Gastrocnemius medialis (tissue), 4 donors: ENCODE results near the gene HMGXB4. TPM values are rescaled to one million over a fixed set of nuclear protein-coding genes. Genes with fewer than 3 reads are reported as not detected.

Experiments
- ATAC-seq, 2 donors: fragments of 150-250 bp; one replicate each; pipeline ENCODE4 v1.9.1; 2016
- DNase-seq, 2 donors: peaks; one replicate each; pipeline ENCODE4 v3.0.0-alpha.2; 2019
- H3K27ac ChIP-seq, 4 donors: fragments of 200-600 bp; sonication (generic); 1 replicate in 1 of 4; 2 replicates in 3 of 4; pipeline ENCODE4 v1.5.1; 2016 to 2018; ENCODE audit warnings: mild to moderate bottlenecking in 2 of 4, moderate library complexity in 1 of 4
- H3K27me3 ChIP-seq, 3 donors: fragments of 200-600 bp; sonication (generic) in 2 of 3; 1 replicate in 1 of 3; 2 replicates in 2 of 3; pipeline versions ENCODE4 v1.5.1 to v1.6.0; 2016 to 2019; ENCODE audit warnings: mild to moderate bottlenecking in 1 of 3, moderate library complexity in 1 of 3
- H3K36me3 ChIP-seq, 2 donors: fragments of 200-600 bp; sonication (generic) in 1 of 2; one replicate each; pipeline ENCODE4 v1.5.1; 2017 to 2018
- H3K4me1 ChIP-seq, 2 donors: fragments of 200-600 bp; sonication (generic) in 1 of 2; one replicate each; pipeline ENCODE4 v1.5.1; 2016 to 2017; ENCODE audit warnings: mild to moderate bottlenecking in 2 of 2
- H3K4me3 ChIP-seq, 4 donors: fragments of 200-600 bp; sonication (generic) in 3 of 4; 1 replicate in 1 of 4; 2 replicates in 3 of 4; pipeline ENCODE4 v1.5.1; 2016 to 2019; ENCODE audit warnings: mild to moderate bottlenecking in 2 of 4
- H3K9me3 ChIP-seq, 3 donors: fragments of 200-600 bp; sonication (generic) in 2 of 3; 1 replicate in 1 of 3; 2 replicates in 2 of 3; pipeline ENCODE4 v1.5.1; 2016 to 2019
- POLR2A ChIP-seq, 2 donors: fragments of 450-650 bp; IDR thresholded peaks; one replicate each; pipeline ENCODE4 v1.6.1; 2017; ENCODE audit warnings: antibody characterized with exemption in 2 of 2, mild to moderate bottlenecking in 2 of 2, moderate library complexity in 2 of 2
- in situ Hi-C, 4 donors: fragments of 200-750 bp; cut with MboI; loops; one replicate each; pipeline versions ENCODE4 v1.15.0 to v1.8.0; 2017; ENCODE audit warnings: low sequenced_read_pairs in 4 of 4
- intact Hi-C: fragments of 100-400 bp; cut with DNase I; formaldehyde crosslinking; loops from one replicate; pipeline ENCODE4 v1.15.1; 2023; ENCODE audit warnings: low total_unique reads
- total RNA-seq, 4 donors: library from RNA; depleted of rRNA; stranded (reverse); fragments of >200 nt; gene quantifications; one replicate each; pipeline versions ENCODE4 v1.1.0 to v1.2.3, GENCODE V29; 2016
- TF ChIP-seq, protein P1 (sequence below), 5 experiments: fragments of 450-650 bp in 3 of 5; fragments of 200-600 bp in 2 of 5; sonication (generic) in 2 of 5; IDR thresholded peaks in 4 of 5; conservative IDR thresholded peaks in 1 of 5; 1 replicate in 4 of 5; 2 replicates in 1 of 5; pipeline ENCODE4 v1.5.1; 2016 to 2019; ENCODE audit warnings: antibody characterized with exemption in 5 of 5, mild to moderate bottlenecking in 3 of 5, moderate library complexity in 3 of 5

HMGXB4 gene
- total RNA-seq, 4 donors from 2014 or later, result 8.3 to 19.2 (median 12.4) TPM

DNA sequence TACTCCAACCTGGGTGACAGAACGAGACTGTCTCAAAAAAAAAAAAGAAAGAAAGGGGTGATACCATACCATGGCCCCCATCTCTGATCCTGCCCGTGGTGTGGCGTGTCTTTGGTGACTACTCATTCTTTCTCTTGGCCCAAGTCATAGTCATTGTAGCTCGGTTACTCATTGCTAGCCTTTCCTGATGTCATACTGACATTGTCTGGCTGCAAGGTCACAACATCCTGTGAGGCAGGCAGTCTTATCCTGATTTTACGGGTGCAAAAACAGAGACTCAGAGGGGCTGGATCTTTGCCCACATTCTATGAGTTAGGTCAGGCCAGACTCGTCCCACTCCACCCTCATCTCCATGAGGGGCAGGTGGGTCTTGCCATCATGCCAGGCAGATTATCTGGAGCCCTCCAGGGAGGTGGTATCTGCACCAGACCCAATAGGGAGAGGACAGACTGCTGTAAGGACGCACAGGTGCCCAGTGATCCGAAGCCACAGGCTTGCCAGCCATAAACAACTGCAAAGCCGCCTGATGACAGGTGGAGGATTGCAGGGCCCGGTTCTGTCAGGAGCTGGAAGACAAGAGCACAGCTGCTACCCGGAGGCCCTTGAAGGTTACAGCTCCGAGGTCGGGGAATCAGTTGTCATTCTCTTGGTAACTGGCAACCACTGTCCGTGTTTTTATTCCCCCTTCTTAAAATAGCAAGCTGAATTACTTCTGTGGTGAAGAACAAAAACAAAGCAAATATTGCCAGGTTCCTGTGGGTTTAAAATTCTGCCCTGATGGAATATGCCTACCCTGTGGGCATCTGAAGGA, 56.2 kb downstream of the HMGXB4 start:
- peak overlapping the region; percentile 95 to 99 (median 97) for H3K27ac ChIP-seq
- DNase-seq (peak; percentile 95 to 98), ATAC-seq (peak; percentile 58 to 61)
- no peak for TF ChIP-seq POLR2A (IDR thresholded peaks at IDR 0.05)
- TF ChIP-seq, protein P1, sequence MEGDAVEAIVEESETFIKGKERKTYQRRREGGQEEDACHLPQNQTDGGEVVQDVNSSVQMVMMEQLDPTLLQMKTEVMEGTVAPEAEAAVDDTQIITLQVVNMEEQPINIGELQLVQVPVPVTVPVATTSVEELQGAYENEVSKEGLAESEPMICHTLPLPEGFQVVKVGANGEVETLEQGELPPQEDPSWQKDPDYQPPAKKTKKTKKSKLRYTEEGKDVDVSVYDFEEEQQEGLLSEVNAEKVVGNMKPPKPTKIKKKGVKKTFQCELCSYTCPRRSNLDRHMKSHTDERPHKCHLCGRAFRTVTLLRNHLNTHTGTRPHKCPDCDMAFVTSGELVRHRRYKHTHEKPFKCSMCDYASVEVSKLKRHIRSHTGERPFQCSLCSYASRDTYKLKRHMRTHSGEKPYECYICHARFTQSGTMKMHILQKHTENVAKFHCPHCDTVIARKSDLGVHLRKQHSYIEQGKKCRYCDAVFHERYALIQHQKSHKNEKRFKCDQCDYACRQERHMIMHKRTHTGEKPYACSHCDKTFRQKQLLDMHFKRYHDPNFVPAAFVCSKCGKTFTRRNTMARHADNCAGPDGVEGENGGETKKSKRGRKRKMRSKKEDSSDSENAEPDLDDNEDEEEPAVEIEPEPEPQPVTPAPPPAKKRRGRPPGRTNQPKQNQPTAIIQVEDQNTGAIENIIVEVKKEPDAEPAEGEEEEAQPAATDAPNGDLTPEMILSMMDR (IDR thresholded peaks at IDR 0.05 in 4 of 5, conservative IDR thresholded peaks at IDR 0.05 in 1 of 5), result no peak
- H3K4me3 ChIP-seq, result peak overlapping the region in 2 of 4 donors; percentile 28 to 31
- intact Hi-C loops (loop anchor here (1.0 to 10.0 kb wide), 5 partner anchors 13 to 1151 kb away; partner anchors contain the start of gene MB), in situ Hi-C loops (no loop called here)
- no peaks in the 10 kb centered on the region for H3K9me3 ChIP-seq
- peaks cover 0 to 24% of the 10 kb centered on the region in 2 donors for H3K36me3 ChIP-seq
- H3K4me1 ChIP-seq, result peaks cover 92 to 93% of the 10 kb centered on the region in 2 donors
- no peaks in the 10 kb centered on the region for H3K27me3 ChIP-seq

- DNase-seq (peak; percentile 50 to 85), ATAC-seq (peak; percentile 12 to 31)
- Histone ChIP-seq H3K9me3 (no peaks in the 10 kb centered on the region), H3K27ac (peak overlapping the region; percentile 95 to 99 (median 97)), H3K4me1 (peaks cover 86 to 92% of the 10 kb centered on the region in 2 donors), H3K4me3 (peak overlapping the region; percentile 15 to 31 (median 28)), H3K27me3 (no peaks in the 10 kb centered on the region), H3K36me3 (peaks cover 0 to 26% of the 10 kb centered on the region in 2 donors)
- intact Hi-C loops, result loop anchor here (5.0 to 10.0 kb wide), 3 partner anchors 303 to 1150 kb away; partner anchors contain the start of gene MB
- in situ Hi-C loops, result no loop called here
- TF ChIP-seq POLR2A (IDR thresholded peaks at IDR 0.05), result peak; percentile 42 to 69
- TF ChIP-seq, protein P1 (IDR thresholded peaks at IDR 0.05 in 4 of 5, conservative IDR thresholded peaks at IDR 0.05 in 1 of 5), result no peak
These were observed 57.1 kb downstream of the HMGXB4 start for GRCh38 chr22:35314161-35314942.

- peaks cover 0 to 30% of the 10 kb centered on the region in 2 donors for H3K36me3 ChIP-seq
- TF ChIP-seq, protein P1 (IDR thresholded peaks at IDR 0.05 in 4 of 5, conservative IDR thresholded peaks at IDR 0.05 in 1 of 5), result no peak
- no peak for TF ChIP-seq POLR2A (IDR thresholded peaks at IDR 0.05)
- peak overlapping the region; percentile 95 to 99 (median 97) for H3K27ac ChIP-seq
- ATAC-seq, result peak; percentile 4 to 18
- peak; percentile 60 to 89 for DNase-seq
- H3K4me1 ChIP-seq, result peaks cover 76 to 83% of the 10 kb centered on the region in 2 donors
- in situ Hi-C loops (no loop called here), intact Hi-C loops (loop anchor here (10.0 kb wide), 2 partner anchors 530 to 1150 kb away; no protein-coding TSS in a partner anchor)
- H3K4me3 ChIP-seq, result peak overlapping the region; percentile 6 to 31 (median 24)
- no peaks in the 10 kb centered on the region for H3K27me3 ChIP-seq
- no peaks in the 10 kb centered on the region for H3K9me3 ChIP-seq
These were observed 58.0 kb downstream of the HMGXB4 start for GRCh38 chr22:35315141-35315854.
